ENCODE data around the gene IFI27L2.

DNA sequence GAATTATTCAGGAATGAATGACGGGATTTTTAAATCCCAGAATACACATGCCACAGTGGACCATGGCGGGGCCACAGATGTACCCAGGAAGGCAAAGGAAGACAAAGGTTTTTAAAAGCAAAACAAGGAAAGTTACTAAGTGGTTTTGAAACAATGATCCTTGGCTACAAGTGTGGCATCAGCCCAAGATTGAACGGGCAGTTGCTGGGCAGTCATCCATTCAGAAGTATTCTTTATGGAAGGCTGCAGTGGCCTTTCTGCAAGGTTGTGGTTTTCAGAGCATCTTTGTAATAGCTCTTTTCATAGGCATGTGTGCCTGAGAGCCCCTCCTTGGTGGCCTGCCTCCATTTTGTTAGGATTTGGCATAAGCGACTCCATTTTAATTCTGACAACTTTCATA is 32.3 kb downstream of the IFI27L2 start:
- no peak for TF ChIP-seq CTCF (IDR thresholded peaks at IDR 0.05)
- TF ChIP-seq POLR2A (IDR thresholded peaks at IDR 0.05), result no peak
- TF ChIP-seq EP300 (IDR thresholded peaks at IDR 0.05), result no peak

Measured in stomach (tissue), 4 donors.